ENCODE data around the gene GUCY2C.

Gene GUCY2C

GRCh38 chr12:14647028-14647750 is 49.2 kb downstream of the GUCY2C start:
- H3K36me3 ChIP-seq (ENCODE audit: control insufficient read depth in 2 of 2, insufficient read depth in 1 of 2, low read length in 2 of 2) = no peaks in the 10 kb centered on the region
- no peaks in the 10 kb centered on the region for H3K4me1 ChIP-seq (ENCODE audit: control insufficient read depth, insufficient read depth, low read length)
- H3K4me3 ChIP-seq (ENCODE audit: low read depth, low read length) = no peak overlapping the region
- TF ChIP-seq ZXDB (tag by site-specific recombination; IDR thresholded peaks at IDR 0.05) (no peak), PRDM1 (tag by site-specific recombination; IDR thresholded peaks at IDR 0.05) (no peak), ZNF37A (tag by site-specific recombination; IDR thresholded peaks at IDR 0.05) (no peak), ZEB2 (tag by site-specific recombination; IDR thresholded peaks at IDR 0.05) (no peak), OSR2 (tag by site-specific recombination; IDR thresholded peaks at IDR 0.05) (no peak), ZNF629 (tag by site-specific recombination; IDR thresholded peaks at IDR 0.05) (no peak), ZNF266 (tag by site-specific recombination; IDR thresholded peaks at IDR 0.05; ENCODE audit: low read depth) (no peak), ZSCAN30 (tag by site-specific recombination; IDR thresholded peaks at IDR 0.05) (no peak), ZNF785 (tag by site-specific recombination; IDR thresholded peaks at IDR 0.05) (no peak), ZFP3 (tag by site-specific recombination; IDR thresholded peaks at IDR 0.05; ENCODE audit: low read depth) (no peak), GLIS1 (tag by site-specific recombination; IDR thresholded peaks at IDR 0.05) (no peak), ZNF311 (tag by site-specific recombination; IDR thresholded peaks at IDR 0.05; ENCODE audit: borderline replicate concordance) (no peak), SALL2 (tag by site-specific recombination; IDR thresholded peaks at IDR 0.05; ENCODE audit: borderline replicate concordance) (no peak)
- TF ChIP-seq, protein P1, sequence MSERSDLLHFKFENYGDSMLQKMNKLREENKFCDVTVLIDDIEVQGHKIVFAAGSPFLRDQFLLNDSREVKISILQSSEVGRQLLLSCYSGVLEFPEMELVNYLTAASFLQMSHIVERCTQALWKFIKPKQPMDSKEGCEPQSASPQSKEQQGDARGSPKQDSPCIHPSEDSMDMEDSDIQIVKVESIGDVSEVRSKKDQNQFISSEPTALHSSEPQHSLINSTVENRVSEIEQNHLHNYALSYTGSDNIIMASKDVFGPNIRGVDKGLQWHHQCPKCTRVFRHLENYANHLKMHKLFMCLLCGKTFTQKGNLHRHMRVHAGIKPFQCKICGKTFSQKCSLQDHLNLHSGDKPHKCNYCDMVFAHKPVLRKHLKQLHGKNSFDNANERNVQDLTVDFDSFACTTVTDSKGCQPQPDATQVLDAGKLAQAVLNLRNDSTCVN (tag by site-specific recombination; optimal IDR thresholded peaks at IDR 0.05) = no peak
- H3K27ac ChIP-seq (ENCODE audit: extremely low read depth, low read depth, low read length) = no peak overlapping the region
- ChIA-PET POLR2A (no interaction called here), CTCF (interaction anchor here (0.6 kb wide), 1 partner anchor 363 kb away, joined by 4 read pairs; no protein-coding TSS in a partner anchor)
- no peaks in the 10 kb centered on the region for H3K9me3 ChIP-seq (ENCODE audit: control insufficient read depth, insufficient read depth, low read depth, low read length)

DNA sequence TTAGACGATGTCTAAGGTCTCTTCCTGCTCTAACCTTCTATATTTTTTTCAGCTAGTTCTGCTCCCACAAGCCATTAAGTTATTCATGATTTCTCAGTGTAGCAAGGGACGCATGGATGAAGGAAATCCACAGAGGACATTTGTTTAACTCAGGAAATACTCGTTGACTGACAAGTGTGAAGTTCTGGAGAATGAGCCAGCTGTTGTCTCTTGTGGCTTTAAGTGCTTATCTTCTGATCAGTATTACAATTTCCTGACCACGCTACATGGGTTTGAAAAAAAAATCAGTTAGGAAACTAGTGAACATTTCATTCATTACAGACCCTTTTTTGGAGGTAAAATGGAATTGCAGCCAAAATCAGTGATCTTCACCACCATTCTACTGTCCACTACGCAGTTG is 53.1 kb downstream of the GUCY2C start:
- ChIA-PET POLR2A (no interaction called here), CTCF (interaction anchor here (0.6 to 0.7 kb wide), 2 partner anchors 191 to 342 kb away, joined by 3 read pairs; no protein-coding TSS in a partner anchor)
- no peak overlapping the region for H3K27ac ChIP-seq (ENCODE audit: extremely low read depth, low read depth, low read length)
- no peaks in the 10 kb centered on the region for H3K4me1 ChIP-seq (ENCODE audit: control insufficient read depth, insufficient read depth, low read length)
- H3K9me3 ChIP-seq (ENCODE audit: control insufficient read depth, insufficient read depth, low read depth, low read length) = no peaks in the 10 kb centered on the region
- H3K36me3 ChIP-seq (ENCODE audit: control insufficient read depth in 2 of 2, insufficient read depth in 1 of 2, low read length in 2 of 2) = no peaks in the 10 kb centered on the region
- no peak overlapping the region for H3K4me3 ChIP-seq (ENCODE audit: low read depth, low read length)
- no peak for TF ChIP-seq REPIN1 (tag by site-specific recombination; IDR thresholded peaks at IDR 0.05; ENCODE audit: low read depth)
- TF ChIP-seq MYNN (tag by site-specific recombination; IDR thresholded peaks at IDR 0.05; ENCODE audit: borderline replicate concordance) = no peak
- no peak for TF ChIP-seq ZNF24 (tag by site-specific recombination; IDR thresholded peaks at IDR 0.05)
- TF ChIP-seq ZNF292 (tag by site-specific recombination; IDR thresholded peaks at IDR 0.05; ENCODE audit: borderline replicate concordance, low read depth) = no peak
- TF ChIP-seq REST (tag by site-specific recombination; IDR thresholded peaks at IDR 0.05) = no peak
- no peak for TF ChIP-seq ZNF518A (tag by site-specific recombination; conservative IDR thresholded peaks at IDR 0.05; ENCODE audit: low read depth)
- TF ChIP-seq ZNF560 (tag by site-specific recombination; IDR thresholded peaks at IDR 0.05; ENCODE audit: borderline replicate concordance) = no peak
- TF ChIP-seq ZNF341 (tag by site-specific recombination; IDR thresholded peaks at IDR 0.05; ENCODE audit: low read depth) = no peak
- TF ChIP-seq ZNF785 (tag by site-specific recombination; IDR thresholded peaks at IDR 0.05) = no peak
- no peak for TF ChIP-seq KLF17 (tag by site-specific recombination; IDR thresholded peaks at IDR 0.05)
